Measurements from ENCODE around the gene ERN1.

Gene ERN1

DNA sequence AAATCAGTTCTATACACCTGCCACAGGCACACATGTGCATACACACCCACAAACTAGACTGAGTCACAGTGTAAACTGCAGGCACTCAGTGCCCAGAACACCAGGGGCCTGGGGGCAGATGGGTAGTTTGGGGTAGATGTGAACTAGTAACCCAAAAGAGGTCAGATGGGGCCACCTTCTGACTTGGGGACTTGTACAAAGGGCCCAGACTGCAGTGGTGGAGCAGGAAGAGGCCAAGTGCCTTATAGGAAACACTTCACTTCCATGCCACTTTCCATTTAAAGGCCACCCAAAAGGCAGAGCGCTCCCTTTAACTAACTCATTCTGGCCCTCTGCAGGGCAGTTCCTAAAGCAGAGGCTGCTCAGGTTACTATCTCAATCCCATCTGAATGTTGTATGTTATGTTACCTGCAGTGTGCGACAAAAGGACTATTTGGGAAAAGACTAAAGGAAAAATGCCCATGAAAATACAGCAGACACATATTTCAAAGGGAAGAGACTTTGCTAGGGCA lies 27.8 kb upstream of the ERN1 start:
- DNase-seq (ENCODE audit: low read depth): no peak

DNA sequence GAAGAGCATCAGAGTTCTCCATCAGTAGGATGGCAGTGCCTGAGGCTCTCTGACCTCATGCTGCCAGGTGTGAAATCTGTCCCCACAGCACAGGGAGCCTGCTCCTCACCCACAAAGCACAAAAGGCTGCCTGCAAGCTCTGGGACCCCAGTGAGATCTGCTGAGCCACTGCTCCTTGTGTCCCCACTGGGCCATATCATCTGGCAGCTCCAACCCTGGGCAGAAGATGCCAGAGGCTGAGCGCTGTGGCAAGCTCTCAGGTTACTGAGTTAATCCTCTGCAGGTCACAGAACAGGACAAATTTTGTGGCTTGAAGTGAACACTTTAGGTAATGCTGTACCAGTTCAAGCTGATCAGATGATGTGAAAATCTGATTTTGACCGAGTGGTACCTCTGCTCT lies 26.7 kb upstream of the ERN1 start:
- no peak for DNase-seq (ENCODE audit: low read depth)

DNA sequence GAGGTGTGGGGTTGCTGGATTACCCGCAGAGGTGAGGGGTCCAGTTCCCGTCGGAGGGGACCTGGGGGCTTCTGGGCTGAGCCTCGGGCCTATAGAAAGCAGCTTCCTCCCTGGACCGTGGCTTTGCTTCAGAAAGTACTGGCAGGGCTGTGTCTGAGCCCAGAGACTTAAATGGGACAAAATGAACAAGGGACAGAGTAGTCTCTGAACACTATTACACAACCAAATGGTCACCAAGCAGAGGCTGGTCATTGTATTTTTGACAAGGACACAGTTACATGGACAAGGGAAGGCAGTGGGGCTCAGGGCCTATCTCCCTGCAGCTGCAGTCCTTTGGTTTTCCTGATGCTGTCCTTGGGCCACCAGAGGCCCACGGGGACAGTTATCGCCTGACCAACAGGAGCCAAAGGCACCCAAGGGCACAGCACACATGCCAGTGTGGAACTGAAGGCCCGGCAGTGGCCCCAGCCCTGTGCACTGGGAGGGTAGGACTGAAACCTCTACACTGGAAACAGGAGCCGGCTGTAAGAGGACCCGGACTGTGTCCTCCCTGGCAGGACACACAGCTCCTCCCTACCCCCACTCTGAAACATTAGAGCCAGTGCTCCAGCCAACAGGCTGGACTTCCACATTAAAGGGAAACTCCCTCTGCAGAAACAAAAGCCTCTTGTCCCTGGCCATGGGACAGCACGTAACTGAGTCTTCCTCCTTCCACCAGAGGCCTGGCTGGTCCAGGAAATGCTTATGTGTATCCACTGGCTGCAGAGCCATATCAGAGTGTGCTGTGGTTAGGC lies 26.0 kb upstream of the ERN1 start:
- DNase-seq (ENCODE audit: low read depth): no peak

DNA sequence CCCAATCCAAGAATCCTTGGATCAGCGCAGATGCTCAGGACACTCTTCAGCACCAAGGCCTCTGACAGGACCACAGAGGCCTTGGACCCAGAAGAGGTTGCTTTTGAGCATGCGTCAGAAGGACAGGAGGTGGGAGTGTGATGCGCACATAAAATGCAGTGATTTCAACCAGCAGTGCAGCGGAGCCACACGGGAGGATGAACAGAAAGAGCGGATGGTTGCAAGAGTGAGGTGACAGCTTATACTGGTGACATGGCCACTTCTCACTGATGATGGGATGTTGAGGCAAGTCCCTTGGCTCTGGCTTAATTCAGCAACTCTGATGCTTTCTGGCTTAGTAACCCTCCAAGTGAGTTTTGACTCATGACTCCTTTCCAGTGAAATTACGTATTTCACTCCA lies 25.2 kb upstream of the ERN1 start:
- no peak for DNase-seq (ENCODE audit: low read depth)

DNA sequence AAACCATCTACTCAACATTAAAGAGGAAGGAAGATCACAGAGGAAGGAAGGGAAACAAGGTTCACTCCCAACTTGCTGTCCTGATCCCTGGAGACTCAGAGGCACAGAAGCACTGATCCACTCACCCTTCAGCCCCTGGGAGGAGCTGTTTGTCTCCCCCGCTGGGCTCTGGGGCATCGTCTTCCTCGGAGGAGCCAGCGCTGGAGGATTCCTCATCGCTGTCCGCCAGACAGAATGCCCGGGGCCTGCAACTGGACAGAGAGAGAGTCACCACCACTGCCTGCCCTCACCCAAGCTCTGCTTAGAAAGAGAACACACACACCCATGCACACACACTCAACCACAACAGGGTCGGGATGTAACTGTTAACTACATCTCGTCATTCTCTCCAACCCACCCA lies 24.8 kb upstream of the ERN1 start:
- no peak for DNase-seq (ENCODE audit: low read depth)

DNA sequence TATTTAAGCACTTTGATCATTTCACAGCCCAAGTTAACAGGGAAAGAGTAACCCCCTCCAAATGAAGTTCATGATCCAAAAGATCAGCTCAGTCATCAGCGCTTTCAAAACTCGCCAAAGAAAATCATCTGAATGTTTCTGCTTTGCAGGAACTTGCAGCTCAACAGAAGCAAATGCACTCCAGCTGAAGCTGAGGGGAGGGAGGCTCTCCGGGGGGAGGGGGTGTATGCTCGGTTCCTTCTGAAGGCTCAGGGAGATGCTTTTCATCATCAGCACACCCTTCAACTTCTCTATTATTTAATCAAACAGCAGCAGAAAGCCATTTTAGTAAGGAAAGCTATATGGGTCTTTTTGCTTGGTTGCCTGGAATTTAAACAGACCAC lies 24.4 kb upstream of the ERN1 start:
- DNase-seq (ENCODE audit: low read depth): no peak

DNA sequence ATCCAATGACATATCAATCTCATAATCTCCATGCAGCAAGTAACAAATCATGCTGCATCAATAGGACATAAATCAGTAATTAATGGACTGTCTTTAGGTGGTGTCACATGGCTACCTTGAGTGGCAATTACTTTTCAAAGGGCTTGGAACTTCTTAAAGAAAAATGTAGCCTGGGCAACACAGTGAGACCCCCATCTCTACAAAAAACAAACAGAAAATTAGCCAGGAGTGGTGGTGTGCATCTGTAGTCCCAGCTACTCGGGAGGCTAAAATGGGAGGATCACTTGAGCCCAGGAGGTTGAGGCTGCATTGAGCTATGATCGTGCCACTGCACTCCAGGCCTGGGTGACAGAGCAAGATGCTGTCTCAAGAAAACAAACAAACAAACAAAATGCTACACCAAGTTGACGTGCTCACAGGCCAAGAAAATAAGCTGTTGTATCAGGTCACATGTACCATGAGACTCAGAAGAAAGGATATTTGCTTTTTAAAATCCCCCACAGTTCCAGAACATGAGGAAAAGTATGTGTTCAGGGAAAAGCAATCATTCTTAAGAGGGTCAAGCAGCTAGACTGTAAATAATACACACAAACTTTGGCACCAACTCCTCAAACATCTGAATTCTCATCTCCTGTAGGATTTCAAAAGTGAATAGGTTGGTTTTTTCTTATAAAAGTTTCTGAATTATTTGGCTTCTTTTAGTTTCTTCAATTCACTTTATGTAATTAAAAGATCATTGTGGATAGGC lies 23.8 kb upstream of the ERN1 start:
- DNase-seq (ENCODE audit: low read depth): no peak

DNA sequence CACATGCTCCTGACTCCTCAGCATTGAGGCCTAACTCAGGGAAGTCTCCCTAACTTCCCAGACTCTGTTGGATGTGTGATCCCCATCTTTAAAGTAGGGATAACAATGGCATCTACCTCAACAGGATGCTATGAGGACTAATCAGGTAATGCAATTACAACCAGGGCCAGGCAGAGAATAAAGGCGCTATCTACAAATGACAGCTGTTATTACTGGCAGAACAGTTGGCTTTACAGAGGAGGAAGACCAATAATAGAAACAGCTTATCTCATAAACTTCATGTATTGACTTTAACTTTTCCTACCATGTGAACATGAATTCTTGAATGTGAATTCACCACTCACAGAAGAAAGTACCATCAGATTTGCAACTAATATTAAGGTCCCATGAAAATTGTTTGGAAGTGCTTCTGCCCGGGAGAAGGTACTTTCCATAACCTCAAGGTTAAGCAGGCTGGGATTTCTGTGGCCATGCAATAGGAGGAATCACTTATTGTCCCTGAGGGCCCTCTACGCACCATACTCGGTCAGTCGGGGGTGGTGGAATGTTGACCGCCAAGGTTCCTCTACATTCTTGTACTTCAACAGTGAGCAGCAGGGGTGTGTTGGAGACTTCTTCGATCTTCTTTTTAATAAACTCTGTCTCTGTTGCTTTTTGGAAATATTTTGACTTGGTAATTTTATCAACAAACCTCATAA lies 22.6 kb upstream of the ERN1 start:
- DNase-seq (ENCODE audit: low read depth): no peak

DNA sequence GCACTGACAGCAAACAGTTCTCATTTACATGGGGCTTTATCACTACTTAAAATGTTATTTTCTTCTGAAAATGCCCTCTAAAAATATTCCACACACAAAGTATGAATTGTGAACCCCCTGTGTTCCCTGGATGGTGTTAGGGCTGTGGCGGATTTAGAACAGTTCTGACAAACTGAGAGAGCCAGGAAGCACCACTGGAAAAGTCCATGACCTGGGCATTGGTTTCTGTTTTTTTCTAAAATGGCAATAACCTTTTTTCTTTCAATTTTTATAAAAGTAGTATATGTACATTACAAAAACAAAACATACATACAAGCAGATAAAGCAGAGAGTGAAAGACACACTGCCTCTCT lies 21.0 kb upstream of the ERN1 start:
- no peak for DNase-seq (ENCODE audit: low read depth)

DNA sequence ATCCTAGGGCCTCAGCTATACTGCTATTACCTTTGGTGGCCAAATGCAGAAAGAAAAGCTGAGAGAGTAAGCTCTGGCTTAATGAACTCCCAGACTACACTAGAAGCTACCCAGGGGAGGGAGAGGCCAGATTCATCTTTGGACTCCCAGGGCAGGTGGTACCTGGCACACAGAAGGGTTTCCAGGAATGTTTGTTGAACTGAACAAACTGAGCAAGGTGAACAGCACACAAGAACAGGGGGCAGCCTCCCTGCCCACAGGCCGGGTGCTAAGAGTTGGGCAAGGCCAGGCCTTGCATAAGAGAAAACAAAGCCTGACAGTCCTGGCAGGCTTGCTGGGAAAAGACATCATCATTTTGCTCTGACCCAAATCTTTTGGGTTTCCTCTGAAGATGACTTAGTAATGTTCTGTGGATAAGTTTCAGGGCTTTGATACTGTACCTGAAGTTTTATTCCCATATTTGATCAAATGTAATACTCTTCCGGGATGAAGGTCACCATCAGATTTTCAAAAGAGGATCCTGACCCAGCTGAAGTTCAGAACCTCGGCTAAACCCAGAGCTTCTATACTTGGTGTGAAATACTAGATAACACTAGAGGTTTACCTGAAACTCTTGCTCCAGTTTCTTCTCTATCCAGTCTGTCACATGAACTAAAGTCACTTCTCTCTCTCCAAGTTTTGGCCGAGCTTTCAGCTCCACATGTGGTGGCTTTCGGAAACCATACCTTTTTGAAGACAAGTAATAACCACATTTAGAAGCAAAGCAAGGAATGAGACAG lies 20.5 kb upstream of the ERN1 start:
- peak; percentile 54 for DNase-seq (ENCODE audit: low read depth)

DNA sequence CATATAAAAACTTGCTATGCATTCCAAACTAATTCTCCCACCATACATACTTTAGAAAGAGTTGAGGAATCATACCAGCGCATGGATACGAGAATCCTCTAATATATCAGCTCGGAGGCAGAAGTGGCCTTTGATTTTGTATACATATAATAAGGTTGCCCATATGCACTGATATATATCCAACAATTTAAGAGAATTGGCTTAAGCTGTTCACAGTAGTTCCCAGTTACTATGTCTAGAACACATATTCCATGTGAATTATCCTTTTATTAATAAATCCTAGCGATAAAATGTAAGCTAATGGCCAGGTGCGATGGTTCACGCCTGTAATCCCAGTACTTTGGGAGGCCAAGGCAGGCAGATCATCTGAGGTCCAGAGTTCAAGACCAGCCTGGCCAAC lies 19.3 kb upstream of the ERN1 start:
- DNase-seq (ENCODE audit: low read depth): no peak

DNA sequence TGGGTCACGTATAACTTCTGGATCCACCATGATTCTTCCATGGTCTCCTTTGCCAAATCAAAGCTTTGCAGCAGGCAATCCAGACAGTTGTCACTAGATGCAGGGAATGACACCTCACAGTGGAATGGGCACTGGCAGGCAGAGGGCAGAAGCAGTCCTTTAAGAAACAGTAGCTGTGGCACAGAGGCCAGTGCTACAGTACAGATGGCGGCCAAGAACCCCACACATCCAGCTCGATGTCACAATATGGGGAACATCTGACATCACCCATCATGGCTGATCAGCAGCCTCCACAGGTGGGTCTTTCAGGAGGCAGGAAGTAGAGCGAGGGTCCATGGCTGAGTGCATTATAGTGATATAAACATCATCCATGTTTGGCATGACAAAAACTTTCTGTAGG lies 18.8 kb upstream of the ERN1 start:
- DNase-seq (ENCODE audit: low read depth): no peak

DNA sequence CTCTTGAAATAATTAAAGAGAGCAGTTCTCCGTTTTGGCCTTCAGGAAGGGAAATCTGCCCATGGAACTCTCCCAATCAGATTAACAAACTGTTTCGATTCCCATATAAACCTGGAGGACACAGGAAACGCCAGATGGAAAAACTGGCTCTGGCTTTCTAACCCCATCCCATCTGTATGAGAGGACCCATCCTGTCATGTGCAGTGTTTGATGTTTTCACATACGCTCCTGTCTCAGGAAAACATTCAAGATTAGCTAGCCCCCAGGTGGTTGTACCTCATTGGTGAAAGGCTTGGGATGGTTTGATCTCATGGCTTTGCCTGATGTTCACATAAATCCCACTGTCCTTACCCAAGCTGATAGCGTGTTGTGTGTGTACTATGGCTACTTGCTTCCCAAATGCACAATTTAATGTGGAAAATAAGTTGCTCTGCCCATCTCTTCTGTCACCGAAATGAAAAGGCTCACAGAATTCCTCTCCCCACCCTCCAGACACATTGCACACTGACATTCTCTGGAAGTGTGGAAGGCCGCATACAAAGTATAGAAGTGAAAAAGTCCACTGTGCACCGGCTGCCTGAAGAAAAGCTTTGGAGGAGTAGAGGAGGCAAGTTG lies 18.2 kb upstream of the ERN1 start:
- DNase-seq (ENCODE audit: low read depth): no peak

DNA sequence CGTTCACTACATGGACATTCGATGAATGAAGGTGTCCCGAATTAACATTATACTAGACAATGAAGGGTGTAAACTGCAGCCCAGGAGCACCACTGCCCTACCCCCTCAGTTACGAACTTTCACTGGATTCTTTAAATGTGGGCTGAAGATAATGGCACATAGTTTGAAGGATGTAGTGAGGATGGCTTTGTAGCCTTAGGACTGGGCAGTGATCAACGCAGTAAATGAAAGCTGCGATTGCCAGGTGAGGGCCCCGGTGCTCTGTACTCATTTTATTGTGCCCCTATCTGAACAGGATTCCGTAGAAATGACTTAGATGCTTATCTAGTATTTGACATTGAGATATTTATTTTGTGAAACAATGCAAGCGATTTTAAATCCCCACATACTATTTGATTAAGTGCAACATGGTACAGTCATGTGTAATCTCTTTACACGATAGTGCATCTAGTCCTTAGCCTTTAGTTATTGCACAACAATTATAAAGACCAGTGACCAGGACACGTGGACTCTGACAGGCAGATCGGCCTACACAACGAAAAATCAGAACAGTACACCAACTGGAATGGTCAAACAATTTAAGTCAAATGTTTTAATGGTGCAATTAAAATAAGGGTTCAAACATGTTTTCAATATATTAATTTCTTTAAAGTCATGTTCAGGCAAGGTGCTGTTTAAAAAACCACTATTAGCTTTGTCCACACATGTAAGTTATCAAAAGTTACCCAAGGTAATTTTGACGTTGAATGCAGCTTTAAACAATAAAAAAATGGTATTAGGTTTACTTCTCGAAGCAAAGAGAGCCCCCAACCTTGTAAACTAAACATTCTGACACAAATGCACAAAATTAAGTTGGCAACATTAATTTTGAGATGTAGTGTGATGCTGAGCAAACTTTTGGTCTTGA lies 17.4 kb upstream of the ERN1 start:
- DNase-seq (ENCODE audit: low read depth): no peak

DNA sequence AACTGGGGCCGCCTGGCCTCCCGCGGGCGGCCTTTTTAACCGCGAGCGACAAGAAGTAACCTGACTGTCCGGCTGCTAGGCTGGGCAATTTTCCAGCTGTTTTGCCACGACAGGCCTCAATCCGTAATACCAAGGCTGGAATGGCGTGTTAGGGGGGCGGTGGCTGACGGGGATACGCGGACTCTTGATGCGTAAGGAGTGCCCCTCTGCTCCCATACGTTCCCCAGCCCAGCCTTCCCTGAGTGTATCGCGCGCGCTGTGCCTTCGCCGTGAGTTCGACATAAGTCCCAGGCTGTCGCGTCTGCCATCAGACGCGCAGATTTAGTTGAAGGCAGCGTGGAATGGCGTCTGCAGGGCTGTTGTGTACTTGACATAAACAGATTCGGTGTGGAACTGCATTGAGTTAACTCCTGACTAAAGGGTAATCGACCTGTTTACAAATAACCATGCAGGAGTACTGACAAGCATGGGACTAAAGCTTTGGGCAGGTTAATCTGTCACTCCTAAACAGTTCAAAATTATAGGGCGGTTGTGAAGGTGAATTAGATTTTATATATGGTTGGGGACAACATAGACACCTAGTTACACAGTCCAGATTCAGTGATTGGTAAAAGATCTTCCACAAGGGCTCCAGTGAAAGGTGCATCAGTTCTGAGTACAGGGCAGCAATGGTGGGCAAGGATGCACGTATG lies 16.6 kb upstream of the ERN1 start:
- peak; percentile 52 for DNase-seq (ENCODE audit: low read depth)

DNA sequence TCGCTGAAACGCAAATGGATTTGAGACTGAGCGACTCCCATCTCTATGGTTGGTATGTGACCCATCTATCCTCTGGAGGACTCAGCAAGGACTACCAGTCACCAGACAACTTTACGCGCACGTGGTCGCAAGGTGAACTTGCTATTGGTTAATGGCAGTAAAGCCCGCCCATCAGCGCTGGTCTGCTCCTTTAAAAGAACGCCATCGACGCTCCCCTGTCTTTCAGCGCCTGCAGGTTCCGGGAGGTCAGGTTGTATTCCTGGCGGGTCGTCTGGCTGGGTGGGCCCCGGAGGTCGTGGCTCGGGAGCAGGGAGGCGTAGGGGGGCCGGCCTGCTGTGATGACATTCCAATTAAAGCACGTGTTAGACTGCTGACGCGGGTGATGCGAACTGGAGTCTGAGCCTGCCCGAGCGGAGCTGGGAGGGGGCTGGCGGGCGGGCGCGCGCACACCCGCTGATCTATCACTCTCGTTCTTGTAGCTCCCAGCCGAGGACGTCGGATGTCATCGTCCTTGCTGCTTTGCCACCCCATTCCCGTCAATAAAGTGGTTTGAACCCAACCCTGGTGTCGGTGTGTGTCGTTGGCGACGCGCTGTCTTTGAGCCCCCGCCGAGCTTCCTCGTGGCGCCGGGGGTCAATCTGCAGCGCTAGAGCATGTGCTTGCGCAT lies 15.9 kb upstream of the ERN1 start:
- DNase-seq (ENCODE audit: low read depth): peak; percentile 99

DNA sequence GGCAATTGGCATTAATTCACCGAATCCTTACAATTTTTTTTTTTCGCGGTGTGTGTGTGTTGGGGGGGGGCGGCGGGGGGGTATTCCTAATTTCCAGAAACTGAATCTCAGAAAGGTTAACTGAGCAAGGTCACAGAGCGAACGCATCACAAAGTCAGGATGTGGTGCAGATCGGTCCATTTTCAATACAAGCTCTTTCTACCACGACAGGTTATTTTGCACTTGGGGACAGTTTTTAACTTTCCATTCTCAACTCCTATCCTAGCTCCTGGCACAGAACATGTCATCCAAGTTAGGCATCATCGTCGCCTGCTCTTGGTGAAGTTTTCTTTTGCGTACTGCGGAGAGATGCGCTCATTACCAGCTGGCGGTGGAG lies 15.4 kb upstream of the ERN1 start:
- no peak for DNase-seq (ENCODE audit: low read depth)

DNA sequence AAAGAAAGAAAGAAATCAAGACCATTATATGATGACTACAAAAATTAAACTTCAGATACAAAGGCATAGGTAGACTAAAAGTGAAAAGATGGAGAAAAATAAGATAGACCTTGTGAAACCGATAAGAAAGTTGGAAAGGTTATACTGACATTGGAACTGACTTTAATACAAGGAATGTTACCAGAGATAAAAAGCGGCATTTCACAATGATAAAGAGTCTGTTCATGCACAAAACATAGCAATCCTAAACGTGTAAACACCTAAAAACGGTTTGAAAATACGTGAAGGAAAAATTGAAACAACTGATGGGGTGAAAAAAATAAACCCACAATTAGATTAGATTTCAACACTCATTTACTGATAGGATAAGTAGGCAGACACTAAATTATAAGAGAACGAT lies 9.6 kb upstream of the ERN1 start:
- no peak for DNase-seq (ENCODE audit: low read depth)

DNA sequence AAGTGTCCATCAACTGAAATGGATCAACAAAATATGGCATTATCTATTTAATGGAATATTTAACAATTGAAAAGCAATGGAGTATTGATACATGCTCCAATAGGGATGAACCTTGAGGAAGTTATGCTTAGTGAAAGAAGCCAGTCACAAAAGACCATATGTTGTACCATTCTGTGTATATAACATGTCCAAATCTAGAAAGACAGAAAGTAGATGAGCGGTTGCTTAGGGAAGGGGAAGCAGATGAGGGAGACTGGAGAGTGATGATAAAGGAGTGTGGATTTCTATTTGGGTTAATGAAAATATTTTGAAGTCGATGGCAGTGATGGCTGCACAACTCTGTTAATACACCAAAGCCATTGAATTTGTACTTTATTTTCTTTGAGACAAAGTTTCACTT lies 8.5 kb upstream of the ERN1 start:
- DNase-seq (ENCODE audit: low read depth): no peak

DNA sequence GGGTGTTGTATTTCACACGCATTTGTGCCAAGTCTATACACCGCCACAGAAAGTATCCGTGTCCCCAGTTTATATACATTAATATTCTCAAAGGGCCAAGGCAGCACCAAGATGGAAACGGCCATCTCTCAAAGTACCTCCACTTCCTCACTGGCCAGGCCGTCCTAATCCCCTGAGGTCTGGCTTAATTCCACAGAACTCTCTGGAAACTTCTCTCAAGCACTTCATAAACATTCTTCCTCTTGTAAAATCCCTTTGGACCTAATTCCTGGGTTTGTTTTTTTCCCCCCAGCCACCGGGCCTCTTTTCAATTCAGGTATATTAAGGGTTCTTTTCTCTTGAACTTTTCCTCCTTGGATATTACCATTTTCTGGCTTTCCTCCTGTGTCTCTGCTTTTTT lies 5.1 kb upstream of the ERN1 start:
- no peak for DNase-seq (ENCODE audit: low read depth)
